H9 (cell line): ENCODE results near the gene IL21R. TPM values are rescaled to one million over a fixed set of nuclear protein-coding genes. Genes with fewer than 3 reads are reported as not detected.

Experiments
- DNase-seq: peaks from one replicate; pipeline ENCODE4 v3.0.0-alpha.2; 2017
- H2AFZ ChIP-seq: one replicate; pipeline ENCODE4 v1.6.1; 2013; ENCODE audit warnings: mild to moderate bottlenecking, low read length, control low read depth, moderate library complexity
- H2AK5ac ChIP-seq: 2 replicates; pipeline ENCODE4 v1.6.1; 2013; ENCODE audit warnings: low read length, control low read depth, mixed read lengths; ENCODE audit not compliant: insufficient read length
- H2BK120ac ChIP-seq: one replicate; pipeline ENCODE4 v1.6.1; 2013; ENCODE audit warnings: low read depth, mild to moderate bottlenecking, low read length, control low read depth, inconsistent platforms; ENCODE audit not compliant: poor library complexity, severe bottlenecking
- H2BK12ac ChIP-seq: 2 replicates; pipeline ENCODE4 v1.6.1; 2013; ENCODE audit warnings: low read length, control low read depth, mixed read lengths, low read depth; ENCODE audit not compliant: insufficient read length
- H2BK15ac ChIP-seq: 2 replicates; pipeline ENCODE4 v1.6.1; 2013; ENCODE audit warnings: low read depth, low read length, control low read depth
- H2BK20ac ChIP-seq: one replicate; pipeline ENCODE4 v1.6.1; 2013; ENCODE audit warnings: low read depth, mild to moderate bottlenecking, low read length, control low read depth, inconsistent platforms; ENCODE audit not compliant: poor library complexity, severe bottlenecking
- H2BK5ac ChIP-seq: 2 replicates; pipeline ENCODE4 v1.6.1; 2013; ENCODE audit warnings: low read length, control low read depth, mixed read lengths; ENCODE audit not compliant: insufficient read length
- H3K14ac ChIP-seq: 2 replicates; pipeline ENCODE4 v1.6.1; 2013; ENCODE audit warnings: low read length, control low read depth; ENCODE audit not compliant: insufficient read depth
- H3K18ac ChIP-seq: 2 replicates; pipeline ENCODE4 v1.6.1; 2013; ENCODE audit warnings: low read depth, mild to moderate bottlenecking, mixed read lengths, low read length, control low read depth; ENCODE audit not compliant: insufficient read length
- H3K23ac ChIP-seq: 2 replicates; pipeline ENCODE4 v1.6.1; 2013; ENCODE audit warnings: low read length, control low read depth, mixed read lengths, low read depth; ENCODE audit not compliant: insufficient read length
- H3K23me2 ChIP-seq: 2 replicates; pipeline ENCODE4 v1.6.1; 2013; ENCODE audit warnings: low read depth, mild to moderate bottlenecking, mixed read lengths, low read length, control low read depth; ENCODE audit not compliant: insufficient read length, poor library complexity, severe bottlenecking
- H3K27ac ChIP-seq: 2 replicates; pipeline ENCODE4 v1.5.1; 2013; ENCODE audit warnings: low read length, control low read depth, mixed read lengths, low read depth; ENCODE audit not compliant: insufficient read length
- H3K27me3 ChIP-seq: 2 replicates; pipeline ENCODE4 v1.6.1; 2013; ENCODE audit warnings: low read length, control low read depth, inconsistent platforms; ENCODE audit not compliant: insufficient read depth
- H3K4ac ChIP-seq: 2 replicates; pipeline ENCODE4 v1.6.1; 2013; ENCODE audit warnings: low read depth, mild to moderate bottlenecking, control low read depth, inconsistent platforms, low read length, moderate library complexity
- H3K4me1 ChIP-seq: 2 replicates; pipeline ENCODE4 v1.6.1; 2013; ENCODE audit warnings: low read length, control low read depth, inconsistent platforms; ENCODE audit not compliant: insufficient read depth
- H3K4me2 ChIP-seq: 2 replicates; pipeline ENCODE4 v1.6.1; 2013; ENCODE audit warnings: low read length, control low read depth, mixed read lengths; ENCODE audit not compliant: insufficient read length, insufficient read depth
- H3K56ac ChIP-seq: 2 replicates; pipeline ENCODE4 v1.6.1; 2013; ENCODE audit warnings: low read depth, mild to moderate bottlenecking, mixed read lengths, low read length, control low read depth; ENCODE audit not compliant: insufficient read length
- H3K79me1 ChIP-seq: 2 replicates; pipeline ENCODE4 v1.6.1; 2013; ENCODE audit warnings: low read depth, mild to moderate bottlenecking, moderate library complexity, low read length, control low read depth, inconsistent platforms; ENCODE audit not compliant: insufficient read depth, poor library complexity, severe bottlenecking
- H3K79me2 ChIP-seq: 2 replicates; pipeline ENCODE4 v1.6.1; 2013; ENCODE audit warnings: low read length, control low read depth, inconsistent platforms; ENCODE audit not compliant: insufficient read depth
- H3K9ac ChIP-seq: 2 replicates; pipeline ENCODE4 v1.6.1; 2013; ENCODE audit warnings: low read length, control low read depth, mixed read lengths; ENCODE audit not compliant: insufficient read length; ENCODE audit errors: extremely low read depth
- H3K9me3 ChIP-seq: one replicate; pipeline ENCODE4 v1.6.1; 2013; ENCODE audit warnings: low read depth, low read length, inconsistent platforms; ENCODE audit not compliant: control insufficient read depth
- H3T11ph ChIP-seq: one replicate; pipeline ENCODE4 v1.6.1; 2013; ENCODE audit warnings: mild to moderate bottlenecking, low read length, control low read depth, inconsistent platforms
- H4K20me1 ChIP-seq: one replicate; pipeline ENCODE4 v1.6.1; 2013; ENCODE audit not compliant: control insufficient read depth, insufficient read length, insufficient read depth
- H4K5ac ChIP-seq: 2 replicates; pipeline ENCODE4 v1.6.1; 2013; ENCODE audit warnings: low read depth, mild to moderate bottlenecking, mixed read lengths, low read length, control low read depth; ENCODE audit not compliant: insufficient read length
- H4K8ac ChIP-seq: replicated peaks from 2 replicates; pipeline ENCODE4 v1.6.1; 2013; ENCODE audit warnings: low read length, control low read depth, mixed read lengths, low read depth; ENCODE audit not compliant: insufficient read length
- H4K91ac ChIP-seq: 2 replicates; pipeline ENCODE4 v1.6.1; 2013; ENCODE audit warnings: low read depth, mild to moderate bottlenecking, moderate library complexity, mixed read lengths, low read length, control low read depth; ENCODE audit not compliant: insufficient read length
- H3K27ac Mint-ChIP-seq, 3 experiments: 2 replicates in 2 of 3; 3 replicates in 1 of 3; pipeline ENCODE4 v1.8.0; 2020 to 2021; ENCODE audit warnings: mixed read lengths in 3 of 3, mild to moderate bottlenecking in 1 of 3, moderate library complexity in 1 of 3
- H3K27me3 Mint-ChIP-seq: 2 replicates; pipeline ENCODE4 v1.8.0; 2021; ENCODE audit warnings: low read depth, mild to moderate bottlenecking, moderate library complexity, mixed read lengths
- H3K36me3 Mint-ChIP-seq, 3 experiments: 2 replicates in 2 of 3; 3 replicates in 1 of 3; pipeline ENCODE4 v1.8.0; 2020 to 2021; ENCODE audit warnings: low read depth in 3 of 3, mixed read lengths in 3 of 3; ENCODE audit not compliant: insufficient read depth in 1 of 3
- H3K4me1 Mint-ChIP-seq, 2 experiments: 2 replicates each; pipeline ENCODE4 v1.8.0; 2020; ENCODE audit warnings: mixed read lengths in 2 of 2
- H3K4me3 Mint-ChIP-seq, 2 experiments: 2 replicates in 1 of 2; 3 replicates in 1 of 2; pipeline ENCODE4 v1.8.0; 2020 to 2021; ENCODE audit warnings: mild to moderate bottlenecking in 2 of 2, mixed read lengths in 2 of 2, moderate library complexity in 1 of 2
- H3K9me3 Mint-ChIP-seq, 2 experiments: 2 replicates in 1 of 2; 3 replicates in 1 of 2; pipeline ENCODE4 v1.8.0; 2020; ENCODE audit warnings: mild to moderate bottlenecking in 2 of 2, mixed read lengths in 2 of 2, moderate library complexity in 1 of 2
- WGBS: extraction: QIAGEN DNeasy Blood & Tissue Kit; methylation state at CpG from one replicate; pipeline ENCODE4 v1.1.7; 2013; ENCODE audit warnings: missing lambda C conversion rate, low lambda C conversion rate, mixed read lengths; ENCODE audit not compliant: insufficient read length; ENCODE audit errors: extremely low coverage; 5-methylcytosine and 5-hydroxymethylcytosine counted together
- total RNA-seq: library from RNA; stranded (reverse); gene quantifications from 2 replicates; pipeline ENCODE4 v1.2.1, GENCODE V29; 2021
- TF ChIP-seq, protein P1 (sequence below): fragments of 200-600 bp; sonication (generic); conservative IDR thresholded peaks from 3 replicates; pipeline ENCODE4 v1.8.0; 2021; ENCODE audit warnings: antibody characterized with exemption, mild to moderate bottlenecking

Gene IL21R
- total RNA-seq, 1 experiment from 2014 or later, result 0.07 TPM

DNA sequence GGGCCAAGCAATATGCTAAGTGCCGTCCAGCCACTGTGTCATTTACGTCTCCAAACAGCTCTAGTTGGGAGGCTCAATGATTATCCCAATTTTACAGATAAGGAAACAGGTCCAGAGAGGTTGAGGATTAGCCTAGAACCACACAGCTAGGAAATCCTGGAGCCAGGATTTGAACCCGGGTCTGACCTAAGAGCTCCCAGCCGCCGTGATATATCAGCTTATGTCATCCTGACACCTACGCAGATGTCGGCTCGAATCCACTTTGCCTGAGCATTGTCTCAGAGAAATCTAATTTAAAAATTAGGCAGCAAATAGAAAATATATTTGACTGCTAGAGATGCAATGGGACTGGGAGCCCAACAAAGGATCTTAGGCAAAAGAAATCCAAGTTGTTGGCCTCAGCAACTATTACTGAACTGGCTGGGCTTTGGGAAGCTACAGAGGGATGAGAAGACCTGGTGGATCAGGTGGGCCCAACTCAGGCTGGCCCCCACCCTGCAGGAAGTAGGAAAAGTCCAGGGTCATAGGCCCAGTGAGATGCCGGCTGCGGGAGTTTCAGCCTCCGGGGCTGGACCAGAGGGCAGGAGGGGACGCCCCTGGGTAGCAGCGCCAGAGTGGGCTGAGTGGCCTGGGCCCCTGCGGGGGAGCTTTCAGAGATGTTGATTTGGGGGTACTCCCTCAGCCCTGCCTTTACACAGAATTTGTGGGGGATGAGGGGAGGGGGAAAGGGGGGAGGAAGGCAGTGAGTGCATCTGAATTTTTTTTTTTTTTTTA is 35.1 kb upstream of the IL21R start:
- no peak overlapping the region for H3K27ac ChIP-seq
- H3K56ac ChIP-seq, result no peak overlapping the region
- H2BK20ac ChIP-seq, result no peak overlapping the region
- H4K8ac ChIP-seq, result no peak overlapping the region
- H3K23me2 ChIP-seq, result no peaks in the 10 kb centered on the region
- H4K5ac ChIP-seq, result no peak overlapping the region
- no peak overlapping the region for H2AFZ ChIP-seq
- TF ChIP-seq, protein P1, sequence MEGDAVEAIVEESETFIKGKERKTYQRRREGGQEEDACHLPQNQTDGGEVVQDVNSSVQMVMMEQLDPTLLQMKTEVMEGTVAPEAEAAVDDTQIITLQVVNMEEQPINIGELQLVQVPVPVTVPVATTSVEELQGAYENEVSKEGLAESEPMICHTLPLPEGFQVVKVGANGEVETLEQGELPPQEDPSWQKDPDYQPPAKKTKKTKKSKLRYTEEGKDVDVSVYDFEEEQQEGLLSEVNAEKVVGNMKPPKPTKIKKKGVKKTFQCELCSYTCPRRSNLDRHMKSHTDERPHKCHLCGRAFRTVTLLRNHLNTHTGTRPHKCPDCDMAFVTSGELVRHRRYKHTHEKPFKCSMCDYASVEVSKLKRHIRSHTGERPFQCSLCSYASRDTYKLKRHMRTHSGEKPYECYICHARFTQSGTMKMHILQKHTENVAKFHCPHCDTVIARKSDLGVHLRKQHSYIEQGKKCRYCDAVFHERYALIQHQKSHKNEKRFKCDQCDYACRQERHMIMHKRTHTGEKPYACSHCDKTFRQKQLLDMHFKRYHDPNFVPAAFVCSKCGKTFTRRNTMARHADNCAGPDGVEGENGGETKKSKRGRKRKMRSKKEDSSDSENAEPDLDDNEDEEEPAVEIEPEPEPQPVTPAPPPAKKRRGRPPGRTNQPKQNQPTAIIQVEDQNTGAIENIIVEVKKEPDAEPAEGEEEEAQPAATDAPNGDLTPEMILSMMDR, result no peak
- H3T11ph ChIP-seq, result no peak overlapping the region
- no peaks in the 10 kb centered on the region for H4K20me1 ChIP-seq
- H4K91ac ChIP-seq, result no peak overlapping the region
- Mint-ChIP-seq H3K36me3 (peaks cover 5 to 20% (median 7%) of the 10 kb centered on the region in 3 experiments; a peak in 4 of 7 replicates), H3K4me1 (peaks cover 7 to 9% of the 10 kb centered on the region in 2 experiments), H3K4me3 (no peak overlapping the region), H3K27me3 (no peaks in the 10 kb centered on the region; the same call in 1 of the 2 replicates), H3K9me3 (no peaks in the 10 kb centered on the region), H3K27ac (no peak overlapping the region)
- H3K18ac ChIP-seq, result no peak overlapping the region
- no peak overlapping the region for H2BK5ac ChIP-seq
- H3K79me1 ChIP-seq, result no peaks in the 10 kb centered on the region
- H3K27me3 ChIP-seq, result no peaks in the 10 kb centered on the region
- H3K4me2 ChIP-seq, result no peak overlapping the region
- no peak overlapping the region for H3K4ac ChIP-seq
- no peaks in the 10 kb centered on the region for H3K4me1 ChIP-seq
- no CpG with 5 or more reads among the region's 14 CpGs for WGBS
- no peak overlapping the region for H3K14ac ChIP-seq
- H3K9ac ChIP-seq, result no peak overlapping the region
- H3K23ac ChIP-seq, result no peak overlapping the region
- no peak for DNase-seq
- H2BK12ac ChIP-seq, result no peak overlapping the region
- no peak overlapping the region for H2AK5ac ChIP-seq
- no peak overlapping the region for H2BK120ac ChIP-seq
- no peak overlapping the region for H2BK15ac ChIP-seq
- no peaks in the 10 kb centered on the region for H3K79me2 ChIP-seq
- no peaks in the 10 kb centered on the region for H3K9me3 ChIP-seq
